Gastrocnemius medialis (tissue), 4 donors: Measurements from ENCODE around the gene FCHSD2. TPM values are rescaled to one million over a fixed set of nuclear protein-coding genes. Genes with fewer than 3 reads are reported as not detected.

Source experiments
- ATAC-seq, 2 donors: fragments of 150-250 bp; one replicate each; pipeline ENCODE4 v1.9.1; 2016
- DNase-seq, 2 donors: peaks; one replicate each; pipeline ENCODE4 v3.0.0-alpha.2; 2019
- H3K27ac ChIP-seq, 4 donors: fragments of 200-600 bp; sonication (generic); 1 replicate in 1 of 4; 2 replicates in 3 of 4; pipeline ENCODE4 v1.5.1; 2016 to 2018; ENCODE audit warnings: mild to moderate bottlenecking in 2 of 4, moderate library complexity in 1 of 4
- H3K27me3 ChIP-seq, 3 donors: fragments of 200-600 bp; sonication (generic) in 2 of 3; 1 replicate in 1 of 3; 2 replicates in 2 of 3; pipeline versions ENCODE4 v1.5.1 to v1.6.0; 2016 to 2019; ENCODE audit warnings: mild to moderate bottlenecking in 1 of 3, moderate library complexity in 1 of 3
- H3K36me3 ChIP-seq, 2 donors: fragments of 200-600 bp; sonication (generic) in 1 of 2; one replicate each; pipeline ENCODE4 v1.5.1; 2017 to 2018
- H3K4me1 ChIP-seq, 2 donors: fragments of 200-600 bp; sonication (generic) in 1 of 2; one replicate each; pipeline ENCODE4 v1.5.1; 2016 to 2017; ENCODE audit warnings: mild to moderate bottlenecking in 2 of 2
- H3K4me3 ChIP-seq, 4 donors: fragments of 200-600 bp; sonication (generic) in 3 of 4; 1 replicate in 1 of 4; 2 replicates in 3 of 4; pipeline ENCODE4 v1.5.1; 2016 to 2019; ENCODE audit warnings: mild to moderate bottlenecking in 2 of 4
- H3K9me3 ChIP-seq, 3 donors: fragments of 200-600 bp; sonication (generic) in 2 of 3; 1 replicate in 1 of 3; 2 replicates in 2 of 3; pipeline ENCODE4 v1.5.1; 2016 to 2019
- CTCF ChIP-seq, 5 experiments: fragments of 450-650 bp in 3 of 5; fragments of 200-600 bp in 2 of 5; sonication (generic) in 2 of 5; IDR thresholded peaks in 4 of 5; conservative IDR thresholded peaks in 1 of 5; 1 replicate in 4 of 5; 2 replicates in 1 of 5; pipeline ENCODE4 v1.5.1; 2016 to 2019; ENCODE audit warnings: antibody characterized with exemption in 5 of 5, mild to moderate bottlenecking in 3 of 5, moderate library complexity in 3 of 5
- POLR2A ChIP-seq, 2 donors: fragments of 450-650 bp; IDR thresholded peaks; one replicate each; pipeline ENCODE4 v1.6.1; 2017; ENCODE audit warnings: antibody characterized with exemption in 2 of 2, mild to moderate bottlenecking in 2 of 2, moderate library complexity in 2 of 2
- in situ Hi-C, 4 donors: fragments of 200-750 bp; cut with MboI; loops; one replicate each; pipeline versions ENCODE4 v1.15.0 to v1.8.0; 2017; ENCODE audit warnings: low sequenced_read_pairs in 4 of 4
- intact Hi-C: fragments of 100-400 bp; cut with DNase I; formaldehyde crosslinking; loops from one replicate; pipeline ENCODE4 v1.15.1; 2023; ENCODE audit warnings: low total_unique reads
- total RNA-seq, 4 donors: library from RNA; depleted of rRNA; stranded (reverse); fragments of >200 nt; gene quantifications; one replicate each; pipeline versions ENCODE4 v1.1.0 to v1.2.3, GENCODE V29; 2016

The FCHSD2 gene
- total RNA-seq, 4 donors from 2014 or later: 5.6 to 10.0 (median 8.0) TPM

GRCh38 chr11:72823105-72823804 is 318.9 kb downstream of the FCHSD2 start:
- Histone ChIP-seq H3K27me3 (no peaks in the 10 kb centered on the region), H3K9me3 (no peaks in the 10 kb centered on the region), H3K27ac (peak overlapping the region; percentile 61 to 80 (median 73)), H3K4me3 (no peak overlapping the region), H3K36me3 (no peaks in the 10 kb centered on the region), H3K4me1 (peaks cover 5 to 9% of the 10 kb centered on the region in 2 donors)
- ATAC-seq (no peak), DNase-seq (no peak)
- TF ChIP-seq POLR2A (IDR thresholded peaks at IDR 0.05) (no peak), CTCF (IDR thresholded peaks at IDR 0.05 in 4 of 5, conservative IDR thresholded peaks at IDR 0.05 in 1 of 5) (no peak)
- in situ Hi-C loops: no loop called here
- intact Hi-C loops: loop anchor here (10.0 kb wide), 1 partner anchor 388 kb away; the partner anchor contains the start of gene CLPB

GRCh38 chr11:72821920-72822799 is 320.0 kb downstream of the FCHSD2 start:
- intact Hi-C loops: loop anchor here (1.0 to 10.0 kb wide), 2 partner anchors 8 to 387 kb away; partner anchors contain the start of genes ATG16L2 and CLPB
- Histone ChIP-seq H3K27ac (peak overlapping the region; percentile 73 to 81 (median 76)), H3K9me3 (no peaks in the 10 kb centered on the region), H3K27me3 (no peaks in the 10 kb centered on the region), H3K4me1 (peaks cover 5 to 9% of the 10 kb centered on the region in 2 donors), H3K36me3 (no peaks in the 10 kb centered on the region), H3K4me3 (peak overlapping the region; percentile 53 to 69 (median 66))
- peak in 3 of 5 experiments; percentile 31 to 49 (median 42) for TF ChIP-seq CTCF (IDR thresholded peaks at IDR 0.05 in 4 of 5, conservative IDR thresholded peaks at IDR 0.05 in 1 of 5)
- TF ChIP-seq POLR2A (IDR thresholded peaks at IDR 0.05): peak; percentile 54 to 68
- ATAC-seq (peak; percentile 80 to 83), DNase-seq (peak; percentile 73 to 88)
- in situ Hi-C loops: no loop called here

GRCh38 chr11:72821221-72821919 is 320.7 kb downstream of the FCHSD2 start:
- ATAC-seq (peak in 1 of 2 donors; percentile 5), DNase-seq (no peak)
- intact Hi-C loops: loop anchor here (10.0 kb wide), 1 partner anchor 387 kb away; the partner anchor contains the start of gene CLPB
- Histone ChIP-seq H3K36me3 (no peaks in the 10 kb centered on the region), H3K4me3 (peak overlapping the region; percentile 53 to 69 (median 66)), H3K4me1 (peaks cover 5 to 9% of the 10 kb centered on the region in 2 donors), H3K27ac (peak overlapping the region; percentile 73 to 81 (median 76)), H3K9me3 (no peaks in the 10 kb centered on the region), H3K27me3 (no peaks in the 10 kb centered on the region)
- TF ChIP-seq POLR2A (IDR thresholded peaks at IDR 0.05) (no peak), CTCF (IDR thresholded peaks at IDR 0.05 in 4 of 5, conservative IDR thresholded peaks at IDR 0.05 in 1 of 5) (no peak)
- in situ Hi-C loops: no loop called here

DNA sequence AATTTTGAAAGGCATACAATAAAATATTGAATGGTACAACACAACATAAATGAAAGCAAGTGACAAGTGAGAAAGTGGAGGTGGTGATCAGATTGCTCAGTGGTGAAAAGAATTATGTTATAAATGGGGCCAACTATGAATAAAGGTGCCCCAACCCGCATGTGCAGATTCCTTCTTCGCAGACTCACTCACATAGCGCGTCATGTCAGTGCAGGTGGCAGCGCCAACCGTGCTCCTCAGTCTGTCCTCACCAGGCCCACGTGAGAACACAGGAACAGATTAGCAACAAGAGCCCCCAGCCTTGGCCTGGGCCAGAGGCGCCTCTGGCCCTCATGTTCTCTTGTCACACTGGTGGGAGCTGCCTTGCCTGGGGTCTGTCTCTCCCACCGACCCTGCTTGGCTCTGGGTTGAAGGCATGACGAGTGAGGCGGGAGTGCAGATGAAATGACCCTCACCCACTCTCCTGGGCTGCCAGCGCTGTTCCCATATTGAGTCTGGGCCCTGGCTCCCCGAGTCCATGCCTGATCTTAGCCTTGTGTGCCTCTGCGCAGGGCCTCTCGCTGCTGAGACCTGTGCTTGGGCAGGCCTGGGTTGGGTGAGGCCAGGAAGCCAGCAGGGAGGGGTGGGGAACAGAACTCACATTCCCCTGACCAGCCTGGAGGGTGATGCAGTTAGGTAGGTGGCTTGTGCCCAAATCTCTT is 321.5 kb downstream of the FCHSD2 start:
- ATAC-seq (no peak), DNase-seq (no peak)
- H3K27ac ChIP-seq: no peak overlapping the region
- no peak overlapping the region for H3K4me3 ChIP-seq
- H3K27me3 ChIP-seq: no peaks in the 10 kb centered on the region
- in situ Hi-C loops: no loop called here
- intact Hi-C loops: loop anchor here (10.0 kb wide), 1 partner anchor 386 kb away; the partner anchor contains the start of gene CLPB
- H3K4me1 ChIP-seq: peaks cover 5 to 11% of the 10 kb centered on the region in 2 donors
- H3K9me3 ChIP-seq: no peaks in the 10 kb centered on the region
- TF ChIP-seq CTCF (IDR thresholded peaks at IDR 0.05 in 4 of 5, conservative IDR thresholded peaks at IDR 0.05 in 1 of 5) (no peak), POLR2A (IDR thresholded peaks at IDR 0.05) (no peak)
- H3K36me3 ChIP-seq: no peaks in the 10 kb centered on the region
